Measurements from ENCODE around the gene GPR155. TPM values are rescaled to one million over a fixed set of nuclear protein-coding genes. Genes with fewer than 3 reads are reported as not detected.
"Not testable (repeated sequence)": the region's sequence is repeated elsewhere in the genome, so short reads cannot be mapped to it uniquely, and the experiment has no call there.

The GPR155 gene
- total RNA-seq, 1 donor from 2014 or later, result 28.7 TPM

DNA sequence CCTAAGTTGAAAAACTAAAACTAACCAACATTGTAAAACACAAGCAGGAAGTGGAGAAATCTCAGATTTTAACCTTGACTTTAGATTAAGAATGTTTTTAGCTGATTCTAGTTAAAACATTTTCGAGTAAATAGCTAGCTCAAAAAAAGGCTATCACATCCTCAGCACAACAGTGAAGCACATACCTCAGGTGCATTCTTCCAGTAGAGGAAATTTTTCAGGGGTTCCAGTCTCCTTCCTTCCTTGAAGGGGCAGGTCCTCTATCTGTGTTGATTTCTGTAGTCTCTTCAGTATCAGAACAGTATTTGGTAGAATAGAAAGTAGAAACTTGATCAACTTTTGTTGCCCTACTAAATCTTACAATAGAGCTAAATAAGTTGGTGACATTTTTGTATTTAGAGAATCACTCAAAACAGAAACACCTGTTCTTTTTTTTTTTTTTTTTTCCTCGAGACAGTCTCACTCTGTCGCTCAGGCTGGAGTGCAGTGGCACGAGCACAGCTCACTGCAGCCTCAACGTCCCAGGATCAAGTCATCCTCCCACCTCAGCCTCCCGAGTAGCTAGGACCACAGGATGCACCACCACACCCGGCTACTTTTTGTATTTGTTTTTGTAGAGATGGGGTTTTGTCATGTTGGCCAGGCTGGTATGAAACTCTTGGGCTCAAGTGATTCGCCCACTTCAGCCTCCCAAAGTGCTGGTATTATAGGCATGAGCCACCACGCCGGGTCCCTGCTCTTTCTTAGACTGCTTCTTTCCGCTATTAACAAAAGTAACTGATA lies 6.9 kb upstream of the GPR155 start:
- DNase-seq (ENCODE audit: low spot score), result no peak
- intact Hi-C loops (cut with DNase I), result no loop called here
- no peak for ATAC-seq

DNA sequence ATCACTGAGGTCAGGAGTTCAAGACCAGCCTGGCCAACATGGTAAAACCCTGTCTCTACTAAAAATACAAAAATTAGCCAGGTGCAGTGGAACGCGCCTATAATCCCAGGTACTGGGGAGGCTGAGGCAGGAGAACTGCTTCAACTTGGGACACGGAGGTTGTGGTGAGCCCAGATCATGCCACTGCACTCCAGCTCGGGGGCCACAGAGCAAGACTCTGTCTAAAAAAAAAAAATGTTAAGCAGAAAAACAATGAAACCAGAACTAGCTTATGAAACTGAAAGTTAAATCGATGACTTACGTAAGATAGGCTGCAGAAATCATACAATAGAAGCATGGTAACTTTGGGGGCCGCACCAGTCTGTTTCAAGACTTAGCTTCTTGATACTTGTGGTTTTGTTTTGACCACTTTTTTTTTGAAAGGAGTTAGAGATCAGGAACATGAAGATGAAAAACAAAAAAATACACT lies 6.2 kb upstream of the GPR155 start:
- intact Hi-C loops (cut with DNase I), result no loop called here
- DNase-seq (ENCODE audit: low spot score) (no peak), ATAC-seq (peak; percentile 71)

DNA sequence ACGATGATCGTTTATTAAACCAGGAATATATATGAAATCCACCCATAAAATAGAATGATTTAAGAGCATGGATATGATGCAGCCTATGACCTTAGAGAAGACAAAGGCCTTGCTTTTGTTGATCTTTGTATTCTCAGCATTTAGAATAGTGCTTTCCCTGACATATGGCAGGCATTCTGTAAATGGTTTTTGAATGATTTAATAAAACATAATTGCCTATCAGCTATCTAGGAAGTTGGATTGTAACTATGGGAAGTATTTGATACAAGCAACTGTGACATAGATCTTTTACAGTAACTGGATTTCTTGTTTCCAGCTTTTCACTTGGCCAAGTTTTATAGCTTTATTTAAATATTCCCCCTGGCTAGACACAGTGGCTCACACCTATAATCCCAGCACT lies 5.1 kb upstream of the GPR155 start:
- no peak for DNase-seq (ENCODE audit: low spot score)
- intact Hi-C loops (cut with DNase I), result no loop called here
- ATAC-seq, result no peak

DNA sequence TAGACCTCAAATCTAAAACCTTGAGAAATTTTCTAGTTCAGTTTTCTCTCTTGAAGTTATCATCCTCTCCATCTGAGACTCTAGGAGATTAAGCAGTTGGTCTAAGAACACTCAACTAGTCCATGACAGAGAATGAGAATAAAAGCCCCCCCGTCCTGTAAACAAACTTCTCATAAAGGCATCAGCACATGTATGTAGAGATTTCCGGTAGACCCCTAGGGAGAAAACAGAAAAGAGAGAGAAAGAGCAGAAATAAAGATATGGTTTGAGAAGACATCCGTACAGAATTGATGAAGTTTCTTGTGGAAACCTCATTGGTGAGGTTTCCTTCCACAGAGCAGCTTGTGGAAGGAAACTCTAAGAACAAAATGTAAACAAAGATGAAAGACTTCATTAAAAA lies 3.2 kb upstream of the GPR155 start:
- ATAC-seq, result no peak
- intact Hi-C loops (cut with DNase I), result no loop called here

DNA sequence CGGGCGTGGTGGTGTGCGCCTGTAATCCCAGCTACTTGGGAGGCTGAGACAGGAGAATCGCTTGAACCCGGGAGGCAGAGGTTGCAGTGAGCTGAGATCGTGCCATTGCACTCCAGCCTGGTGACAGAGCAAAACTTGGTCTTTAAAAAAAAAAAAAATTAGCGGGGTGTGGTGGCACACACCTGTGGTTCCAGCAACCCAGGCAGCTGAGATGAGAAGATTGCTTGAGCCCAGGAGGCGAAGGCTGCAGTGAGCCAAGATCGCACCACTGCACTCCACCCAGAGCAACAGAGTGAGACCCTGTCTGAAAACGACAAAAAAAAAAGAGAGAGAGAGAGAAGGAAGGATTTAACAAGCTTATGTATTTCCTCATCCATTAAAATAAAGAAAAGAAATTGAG lies 2.7 kb upstream of the GPR155 start:
- DNase-seq (ENCODE audit: low spot score); intact Hi-C loops (cut with DNase I); ATAC-seq: not testable (repeated sequence)

More for the DNA sequence above, 3.2 kb upstream of the GPR155 start:
- DNase-seq (ENCODE audit: low spot score), result no peak

DNA sequence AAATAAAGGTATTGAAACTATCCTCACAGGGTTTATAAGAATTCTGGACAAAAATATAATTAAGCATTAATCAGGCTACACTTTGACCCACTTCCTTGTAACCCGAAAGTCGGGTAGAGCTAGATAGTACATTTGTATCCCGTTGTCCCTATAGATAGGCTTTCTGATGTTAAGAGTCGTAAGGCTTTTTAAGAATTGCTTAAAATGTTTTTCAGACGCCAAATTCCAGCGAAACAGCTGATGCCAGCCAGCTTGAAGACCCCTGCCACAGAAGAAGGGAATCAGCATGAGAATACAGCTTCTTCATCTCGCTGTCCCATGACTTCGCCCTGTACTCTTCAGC lies 962 bp upstream of the GPR155 start:
- no peak for DNase-seq (ENCODE audit: low spot score)
- no peak for ATAC-seq
- intact Hi-C loops (cut with DNase I), result no loop called here

DNA sequence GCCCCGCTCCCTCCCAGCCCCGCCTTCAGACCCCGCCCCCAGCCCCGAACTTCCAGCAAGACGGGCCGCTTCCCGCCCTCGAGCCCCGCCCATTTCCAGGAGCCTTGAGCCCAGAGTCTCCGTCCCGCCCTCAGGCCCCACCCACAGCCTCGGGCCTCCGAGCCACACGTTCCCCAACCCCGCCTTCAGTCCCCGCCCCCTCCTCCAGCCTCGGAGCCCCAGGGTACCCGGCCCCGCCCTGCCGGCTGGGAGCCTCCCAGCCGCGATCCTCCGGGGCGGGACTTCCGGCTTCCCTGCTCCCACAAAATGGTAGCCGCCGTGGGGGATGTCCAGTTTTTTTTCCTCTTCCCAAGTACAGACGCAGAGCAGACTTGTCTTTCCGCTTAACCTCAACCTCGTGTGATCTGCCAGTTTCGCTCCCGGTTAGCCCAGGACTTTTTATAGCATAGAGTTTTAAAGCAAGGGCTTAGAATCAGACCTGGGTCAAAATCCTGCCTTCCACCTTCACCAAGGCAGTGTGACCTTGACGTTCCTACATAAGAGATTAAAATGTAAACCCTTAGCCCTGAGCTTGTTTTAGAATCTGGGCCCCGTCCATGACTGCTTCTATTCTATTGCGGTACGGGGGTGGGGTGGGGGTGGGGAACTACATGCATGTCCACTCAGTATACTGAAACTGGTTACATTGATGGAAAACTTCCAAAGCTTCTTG lies 435 bp upstream of the GPR155 start:
- intact Hi-C loops (cut with DNase I), result no loop called here
- peak; percentile 100 for DNase-seq (ENCODE audit: low spot score)
- peak; percentile 99 for ATAC-seq

DNA sequence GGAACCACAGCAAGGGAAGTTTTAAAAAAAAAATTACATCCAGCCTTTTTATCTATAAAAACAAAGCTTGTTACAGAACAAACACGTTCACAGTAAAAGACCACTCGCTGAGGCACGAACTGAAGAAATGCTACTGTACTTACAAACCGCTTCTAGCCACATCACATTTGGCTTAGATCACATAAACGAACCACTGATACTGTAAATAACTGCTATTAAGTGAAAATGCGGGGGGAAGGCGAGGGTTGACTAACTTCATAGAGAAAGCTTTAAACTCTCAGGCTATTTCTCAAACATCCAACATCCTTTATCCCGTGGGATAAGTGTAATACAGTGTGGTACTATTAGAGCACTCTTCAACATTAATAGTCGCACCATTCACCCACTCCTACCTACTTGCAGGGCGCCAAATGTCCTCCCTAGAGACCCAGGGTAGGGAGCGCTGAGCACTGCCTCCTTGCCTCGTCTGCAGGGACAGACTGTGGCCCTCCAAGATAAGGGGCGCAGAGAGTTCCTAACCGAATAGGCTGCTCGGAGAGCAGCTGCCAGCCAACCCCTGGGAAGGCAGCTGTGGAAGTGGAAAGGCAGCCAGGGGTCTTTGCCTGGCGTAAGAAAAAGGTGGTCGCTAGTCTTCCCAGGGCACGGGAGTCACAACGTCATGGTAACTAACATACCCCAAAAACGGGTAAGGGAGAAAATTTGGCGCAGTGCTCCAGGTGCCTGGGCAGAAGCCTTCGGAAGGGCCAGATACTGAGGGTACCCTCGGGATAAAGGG lies 854 bp downstream of the GPR155 start:
- DNase-seq (ENCODE audit: low spot score), result no peak
- intact Hi-C loops (cut with DNase I), result no loop called here
- ATAC-seq, result peak; percentile 16

DNA sequence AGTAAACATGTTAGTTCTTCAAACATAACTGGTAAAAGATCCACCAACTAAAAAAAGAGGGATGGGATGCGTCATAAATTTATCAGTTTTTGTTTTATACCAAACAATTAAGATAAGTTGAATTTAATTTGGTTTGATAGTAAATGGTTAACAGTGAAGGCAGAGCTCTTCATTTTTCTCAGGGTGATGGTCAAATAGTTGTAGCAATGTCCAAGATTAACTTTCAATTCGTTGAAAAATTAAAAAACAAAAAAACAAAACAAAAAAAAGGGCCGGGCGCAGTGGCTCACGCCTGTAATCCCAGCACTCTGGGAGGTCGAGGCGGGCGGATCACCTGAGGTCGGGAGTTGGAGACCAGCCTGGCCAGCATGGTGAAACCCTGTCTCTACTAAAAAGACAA lies 1.8 kb downstream of the GPR155 start:
- DNase-seq (ENCODE audit: low spot score); ATAC-seq; intact Hi-C loops (cut with DNase I): not testable (repeated sequence)

DNA sequence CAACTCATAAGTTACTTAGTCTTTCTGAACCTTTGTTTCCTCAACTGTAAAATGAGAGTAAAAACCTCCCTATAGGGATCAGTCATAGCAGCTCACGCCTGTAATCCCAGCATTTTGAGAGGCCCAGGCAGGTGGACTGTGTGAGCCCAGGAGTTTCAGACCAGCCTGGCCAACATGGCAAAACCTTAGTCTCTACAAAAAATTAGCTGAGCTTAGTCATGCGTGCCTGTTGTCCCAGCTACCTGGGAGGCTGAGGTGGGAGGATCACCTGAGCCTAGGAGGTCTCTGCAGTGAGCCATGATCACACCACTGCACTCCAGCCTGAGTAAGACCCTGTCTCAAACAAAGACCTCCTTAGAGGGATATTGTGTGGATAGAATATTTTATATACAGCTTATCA lies 2.3 kb downstream of the GPR155 start:
- DNase-seq (ENCODE audit: low spot score), result no peak
- no peak for ATAC-seq
- intact Hi-C loops (cut with DNase I), result no loop called here

DNA sequence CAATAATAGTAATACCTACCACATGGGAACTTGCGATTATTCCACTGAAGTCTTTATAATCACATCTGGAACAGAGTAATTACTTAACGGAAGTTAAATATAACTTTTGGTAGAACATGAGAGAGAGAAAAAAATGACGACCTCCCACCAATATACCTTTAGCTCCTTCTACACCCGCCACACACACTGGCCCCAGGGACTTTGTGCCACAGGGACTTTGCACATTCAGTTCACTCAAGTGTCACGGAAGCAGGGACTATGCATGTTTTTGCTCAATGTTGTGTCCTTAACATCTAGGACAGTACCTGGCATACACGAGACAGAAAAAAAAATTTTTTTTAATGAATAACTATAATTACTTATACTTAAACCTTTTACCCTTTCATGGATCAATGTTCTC lies 4.0 kb downstream of the GPR155 start:
- ATAC-seq (no peak), DNase-seq (ENCODE audit: low spot score) (no peak)
- intact Hi-C loops (cut with DNase I), result no loop called here

DNA sequence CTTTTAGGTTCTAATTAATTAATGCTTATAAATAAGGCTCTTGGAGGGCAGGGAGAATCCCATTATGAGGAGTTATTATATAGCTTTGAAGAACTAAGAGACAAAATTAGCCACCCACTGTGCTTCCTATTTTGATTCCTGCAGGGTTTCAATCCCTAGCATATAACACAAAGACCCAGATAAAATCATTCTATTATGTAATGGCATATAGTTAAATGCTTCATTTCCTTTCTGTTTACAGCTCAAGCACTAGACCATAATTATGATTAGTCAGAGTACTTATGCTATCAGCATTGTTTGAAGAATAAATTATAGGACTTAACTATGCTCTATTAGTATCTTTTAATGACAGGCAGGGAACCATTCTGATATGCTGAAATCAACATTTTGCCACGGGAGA lies 9.1 kb downstream of the GPR155 start:
- intact Hi-C loops (cut with DNase I), result no loop called here
- DNase-seq (ENCODE audit: low spot score), result no peak
- ATAC-seq, result no peak

DNA sequence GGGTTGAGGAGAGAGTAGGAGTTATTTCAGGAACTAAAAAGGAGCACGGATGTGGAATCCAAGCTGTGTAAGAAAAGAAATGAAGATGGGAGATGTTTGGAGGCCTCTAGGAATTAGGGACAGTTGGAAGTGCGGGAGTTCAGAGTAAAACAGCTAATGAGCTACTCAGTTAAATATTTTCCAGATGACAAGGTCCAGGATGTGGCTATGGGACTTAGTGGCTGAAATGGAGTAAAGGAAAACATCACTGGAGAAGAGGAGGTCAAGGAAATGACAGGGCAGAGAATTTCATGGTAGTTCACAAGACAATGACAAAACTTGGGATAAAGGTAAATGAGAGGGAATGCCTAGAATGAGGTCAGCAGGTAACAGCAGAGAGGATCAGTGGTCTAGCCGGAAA lies 13.0 kb downstream of the GPR155 start:
- intact Hi-C loops (cut with DNase I), result no loop called here
- DNase-seq (ENCODE audit: low spot score), result no peak
- no peak for ATAC-seq

DNA sequence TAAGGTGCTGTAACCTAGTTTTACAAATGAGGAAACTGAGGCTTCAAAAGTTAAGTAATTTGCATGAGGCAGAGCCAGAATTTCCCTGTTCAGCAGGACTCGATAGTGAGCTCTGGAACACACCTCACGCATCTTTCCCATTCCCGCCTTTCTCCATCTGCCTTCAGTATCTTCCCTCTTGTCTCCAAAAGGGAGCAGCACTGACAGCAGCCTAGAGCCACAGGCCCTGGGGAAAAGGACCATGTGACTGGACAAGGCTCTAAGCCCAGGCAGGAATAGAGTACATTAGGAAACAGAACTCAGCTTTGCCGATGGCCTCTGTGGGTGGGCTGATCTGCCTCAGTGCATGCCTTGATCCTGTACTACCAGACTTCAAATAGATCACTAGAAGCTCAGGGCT lies 21.5 kb downstream of the GPR155 start:
- ATAC-seq, result peak; percentile 63
- intact Hi-C loops (cut with DNase I), result loop anchor here (10.0 kb wide), 1 partner anchor 219 kb away; no protein-coding TSS in a partner anchor
- DNase-seq (ENCODE audit: low spot score), result no peak

DNA sequence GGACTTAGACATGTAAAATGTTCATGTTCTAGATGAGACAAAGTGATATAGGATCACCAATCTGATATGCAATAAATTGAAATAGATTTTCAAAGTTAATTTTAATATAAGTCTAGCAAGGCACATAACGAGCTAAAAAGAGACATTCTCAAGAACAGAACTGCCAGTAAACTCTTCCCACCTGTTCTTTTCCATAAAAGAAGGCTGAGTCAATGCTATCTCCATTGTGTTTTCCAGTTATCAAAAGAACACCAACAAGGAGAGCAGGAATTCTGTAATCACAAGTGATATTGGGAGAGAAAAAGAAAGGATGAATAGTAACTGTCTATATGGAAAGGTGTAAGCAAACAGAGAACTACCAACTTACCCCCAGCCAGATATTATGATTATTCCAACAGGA lies 25.6 kb downstream of the GPR155 start:
- DNase-seq (ENCODE audit: low spot score) (no peak), ATAC-seq (no peak)
- intact Hi-C loops (cut with DNase I), result loop anchor here (10.0 kb wide), 1 partner anchor 224 kb away; no protein-coding TSS in a partner anchor

DNA sequence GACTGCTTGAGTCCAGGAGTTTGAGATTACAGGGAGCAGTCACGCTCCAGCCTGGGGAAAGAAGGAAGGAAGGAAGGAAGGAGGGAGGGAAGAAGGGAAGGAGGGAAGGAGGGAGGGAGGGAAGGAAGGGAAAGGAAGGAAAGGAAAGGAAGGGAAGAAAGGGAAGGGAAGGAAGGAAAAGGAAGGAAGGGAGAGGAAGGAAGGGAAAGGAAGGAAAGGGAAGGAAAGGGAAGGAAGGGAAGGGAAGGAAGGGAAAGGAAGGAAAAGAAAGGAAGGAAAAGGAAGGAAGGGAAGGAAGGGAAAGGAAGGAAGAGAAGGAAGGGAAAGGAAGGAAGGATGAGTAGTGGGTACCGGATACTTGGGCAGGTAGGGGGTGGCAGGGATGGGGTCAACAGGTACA lies 32.3 kb downstream of the GPR155 start:
- no peak for ATAC-seq
- intact Hi-C loops (cut with DNase I), result no loop called here
- DNase-seq (ENCODE audit: low spot score), result no peak

DNA sequence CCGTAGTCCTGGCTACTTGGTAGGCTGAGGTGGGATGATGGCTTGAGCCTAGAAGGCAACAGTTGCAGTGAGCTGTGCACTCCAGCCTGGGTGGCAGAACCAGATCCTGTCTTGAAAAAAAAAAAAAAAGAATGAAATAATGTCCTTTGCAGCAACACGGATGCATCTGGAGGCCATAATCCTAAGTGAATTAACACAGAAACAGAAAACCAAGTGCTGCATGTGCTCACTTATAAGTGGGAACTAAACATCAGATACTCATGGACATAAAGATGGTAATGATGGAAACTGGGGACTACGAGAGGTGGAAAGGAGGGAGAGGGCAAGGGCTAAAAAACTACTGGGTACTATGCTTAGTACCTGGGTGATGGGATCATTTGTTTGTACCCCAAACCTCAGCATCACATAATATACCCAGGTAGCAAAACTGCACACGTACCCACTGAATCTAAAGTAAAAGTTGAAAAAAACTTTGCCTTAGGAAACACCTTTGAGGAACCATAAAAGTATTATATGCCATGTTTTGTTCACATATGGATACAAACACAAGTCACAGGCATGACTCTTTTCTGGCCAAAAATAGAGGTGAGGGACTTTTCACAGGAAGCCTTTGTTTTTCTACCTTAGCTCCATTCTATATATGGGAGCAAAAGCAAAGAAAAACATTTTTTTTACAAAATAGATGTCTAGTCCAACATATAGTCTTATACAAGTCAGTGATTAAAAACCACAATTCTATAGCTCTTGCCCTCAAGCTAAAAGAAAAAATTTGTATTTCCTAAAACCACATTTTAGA lies 36.6 kb downstream of the GPR155 start:
- intact Hi-C loops (cut with DNase I), result no loop called here
- DNase-seq (ENCODE audit: low spot score), result no peak
- no peak for ATAC-seq

DNA sequence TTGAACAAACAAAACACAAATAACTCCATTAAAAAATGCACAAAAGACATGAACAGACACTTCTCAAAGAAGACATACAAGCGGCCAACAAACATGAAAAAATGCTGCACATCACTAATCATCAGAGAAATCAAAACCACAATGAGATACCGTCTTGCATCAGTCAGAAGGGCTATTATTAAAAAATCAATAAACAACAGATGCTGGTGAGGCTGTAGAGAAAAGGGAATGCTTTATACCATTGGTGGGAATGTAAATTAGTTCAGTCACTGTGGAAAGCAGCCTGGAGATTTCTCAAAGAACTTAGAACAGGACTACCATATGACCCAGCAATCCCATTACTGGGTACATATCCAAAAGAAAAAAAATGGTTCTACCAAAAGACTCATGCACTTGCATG lies 37.8 kb downstream of the GPR155 start:
- DNase-seq (ENCODE audit: low spot score) (no peak), ATAC-seq (no peak)
- intact Hi-C loops (cut with DNase I), result no loop called here

DNA sequence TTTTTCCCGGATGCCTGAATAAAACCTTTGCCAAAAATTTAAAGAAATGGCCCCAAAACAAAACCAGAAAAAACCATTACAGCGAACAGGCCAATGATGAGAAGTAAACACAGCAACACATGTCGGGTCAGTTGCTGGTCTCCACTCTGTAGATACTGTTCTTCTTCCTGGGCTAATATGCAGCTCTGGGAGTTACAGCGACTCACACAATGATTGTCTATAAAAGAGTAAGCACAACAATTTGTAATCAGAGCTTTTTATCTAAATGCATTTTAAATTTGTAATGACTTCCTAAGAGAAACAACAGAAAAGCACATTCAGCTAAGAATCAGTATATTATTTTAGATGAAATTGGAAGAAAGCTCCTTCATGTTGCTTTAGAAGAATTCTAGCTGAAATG lies 40.3 kb downstream of the GPR155 start:
- DNase-seq (ENCODE audit: low spot score), result no peak
- ATAC-seq, result no peak

More for the DNA sequence above, 40.3 kb downstream of the GPR155 start:
- intact Hi-C loops (cut with DNase I), result no loop called here

All from sciatic nerve (tissue), 2 donors.